A549 (cell line): ENCODE data around the gene TTC3. TPM values are rescaled to one million over a fixed set of nuclear protein-coding genes. Genes with fewer than 3 reads are reported as not detected.

ENCODE experiments used
- ATAC-seq, 2 experiments: fragments of 200-7000 bp in 1 of 2; fragments of >200 bp in 1 of 2; cut with Nextera tagmentation in 1 of 2; cut with Tn5 transposase in 1 of 2; 3 replicates each; pipeline versions ENCODE4 v1.8.0 to v1.9.1; 2018 to 2020; ENCODE audit warnings: mild to moderate bottlenecking in 1 of 2, moderate library complexity in 1 of 2
- CTCF ChIA-PET: fragments of 300-600 bp; sonication (Branson Sonifier 250); formaldehyde crosslinking; extraction: SDS; loops from one replicate; lab custom pipeline; 2021; ENCODE audit warnings: antibody characterized with exemption, inconsistent platforms; lab: Yijun Ruan, JAX
- POLR2A ChIA-PET: fragments of 350-600 bp; formaldehyde crosslinking; extraction: SDS; loops from one replicate; lab custom pipeline; 2021; ENCODE audit warnings: antibody characterized with exemption, inconsistent platforms; lab: Yijun Ruan, JAX
- DNase-seq, 2 experiments: peaks; one replicate each; pipeline versions ENCODE4 v3.0.0 to v3.0.0-alpha.2; 2011 to 2016; ENCODE audit warnings: low read depth in 1 of 2, low spot score in 1 of 2
- FAIRE-seq: peaks from 2 replicates; lab custom pipeline; 2011; peaks lifted over from hg19 to GRCh38; lab: Jason Lieb, UNC
- H3K27ac ChIP-seq, 2 experiments: fragments of >200 bp; sonication (Bioruptor Twin); formaldehyde crosslinking; 3 replicates each; pipeline ENCODE4 v1.5.1; 2016 to 2017
- H3K4me1 ChIP-seq: fragments of >200 bp; sonication (Bioruptor Twin); formaldehyde crosslinking; 3 replicates; pipeline ENCODE4 v1.6.1; 2016
- H3K4me2 ChIP-seq: fragments of >200 bp; sonication (Bioruptor Twin); formaldehyde crosslinking; 3 replicates; pipeline ENCODE4 v1.6.1; 2016
- H3K4me3 ChIP-seq: fragments of >200 bp; sonication (Bioruptor Twin); formaldehyde crosslinking; 3 replicates; pipeline ENCODE4 v1.5.1; 2016
- H3K9me3 ChIP-seq: fragments of >200 bp; sonication (Bioruptor Twin); formaldehyde crosslinking; 3 replicates; pipeline ENCODE4 v1.6.1; 2016
- CBX8 ChIP-seq: fragments of 200-600 bp; sonication (generic); IDR thresholded peaks from 2 replicates; pipeline ENCODE4 v1.6.1; 2016
- CHD4 ChIP-seq: fragments of 200-600 bp; sonication (generic); IDR thresholded peaks from 2 replicates; pipeline ENCODE4 v1.6.1; 2016; ENCODE audit warnings: antibody characterized with exemption, mild to moderate bottlenecking, borderline replicate concordance
- EHF ChIP-seq: fragments of 250-450 bp; sonication (Bioruptor Pico); IDR thresholded peaks from 2 replicates; pipeline ENCODE4 v1.5.0; 2020; ENCODE audit warnings: mild to moderate bottlenecking
- FOSB ChIP-seq: fragments of 250-450 bp; sonication (Bioruptor Pico); IDR thresholded peaks from 2 replicates; pipeline ENCODE4 v1.5.0; 2020; ENCODE audit warnings: mild to moderate bottlenecking, moderate library complexity
- HES2 ChIP-seq: fragments of >200 bp; sonication (Bioruptor Twin); formaldehyde crosslinking; IDR thresholded peaks from 2 replicates; pipeline ENCODE4 v1.6.1; 2016
- HEYL ChIP-seq: fragments of 250-450 bp; sonication (Bioruptor Pico); IDR thresholded peaks from 2 replicates; pipeline ENCODE4 v1.8.0; 2021; ENCODE audit warnings: mild to moderate bottlenecking, moderate library complexity
- HMGXB4 ChIP-seq: fragments of 250-450 bp; sonication (Bioruptor Pico); IDR thresholded peaks from 2 replicates; pipeline ENCODE4 v1.5.0; 2021; ENCODE audit warnings: mild to moderate bottlenecking, moderate library complexity, borderline replicate concordance
- HOXB13 ChIP-seq: fragments of 250-450 bp; sonication (Bioruptor Pico); IDR thresholded peaks from 2 replicates; pipeline ENCODE4 v1.5.0; 2020; ENCODE audit warnings: low read depth, mild to moderate bottlenecking, moderate library complexity
- HOXB5 ChIP-seq: fragments of 250-450 bp; sonication (Bioruptor Pico); IDR thresholded peaks from 2 replicates; pipeline ENCODE4 v1.5.0; 2020; ENCODE audit warnings: mild to moderate bottlenecking, moderate library complexity
- JUN ChIP-seq, 2 experiments: fragments of >200 bp; sonication (Bioruptor Twin); formaldehyde crosslinking; IDR thresholded peaks; 2 replicates in 1 of 2; 3 replicates in 1 of 2; pipeline ENCODE4 v1.6.1; 2016 to 2017
- JUNB ChIP-seq: fragments of >200 bp; sonication (Bioruptor Twin); formaldehyde crosslinking; IDR thresholded peaks from 2 replicates; pipeline ENCODE4 v1.6.1; 2016
- KDM1A ChIP-seq: fragments of 200-600 bp; sonication (generic); IDR thresholded peaks from 2 replicates; pipeline ENCODE4 v1.6.1; 2016; ENCODE audit warnings: low read depth, mild to moderate bottlenecking
- MAFK ChIP-seq: fragments of 450-650 bp; IDR thresholded peaks from 2 replicates; pipeline ENCODE4 v1.6.1; 2014; ENCODE audit not compliant: partially characterized antibody
- MAZ ChIP-seq: fragments of 150-350 bp; IDR thresholded peaks from 2 replicates; pipeline ENCODE4 v1.6.1; 2014; ENCODE audit warnings: antibody characterized with exemption, low read depth, low read length, borderline replicate concordance
- MYC ChIP-seq: IDR thresholded peaks from 2 replicates; pipeline ENCODE4 v1.6.1; 2012; ENCODE audit warnings: mild to moderate bottlenecking, inconsistent platforms, low read length, improper control_type of control experiment, borderline replicate concordance
- NPAS2 ChIP-seq: fragments of 250-450 bp; sonication (Bioruptor Pico); IDR thresholded peaks from 2 replicates; pipeline ENCODE4 v1.8.0; 2022; ENCODE audit warnings: mild to moderate bottlenecking, moderate library complexity, borderline replicate concordance
- POLR2AphosphoS2 ChIP-seq: conservative IDR thresholded peaks from 2 replicates; pipeline ENCODE4 v1.6.1; 2012; ENCODE audit warnings: low read length, improper control_type of control experiment, inconsistent platforms
- RAD21 ChIP-seq, 2 experiments: fragments of >200 bp in 1 of 2; sonication (Bioruptor Twin) in 1 of 2; formaldehyde crosslinking in 1 of 2; IDR thresholded peaks in 1 of 2; conservative IDR thresholded peaks in 1 of 2; 2 replicates in 1 of 2; 3 replicates in 1 of 2; pipeline ENCODE4 v1.6.1; 2012 to 2018; ENCODE audit warnings: inconsistent platforms in 1 of 2
- RARB ChIP-seq: fragments of 250-450 bp; sonication (Bioruptor Pico); IDR thresholded peaks from 2 replicates; pipeline ENCODE4 v1.8.0; 2021; ENCODE audit warnings: mild to moderate bottlenecking, moderate library complexity
- RFX5 ChIP-seq: fragments of 450-650 bp; IDR thresholded peaks from 2 replicates; pipeline ENCODE4 v1.7.1; 2014; ENCODE audit warnings: antibody characterized with exemption, mild to moderate bottlenecking, moderate library complexity
- RNF2 ChIP-seq: fragments of 200-600 bp; sonication (generic); IDR thresholded peaks from 2 replicates; pipeline ENCODE4 v1.6.1; 2016; ENCODE audit warnings: low read depth, mild to moderate bottlenecking, antibody characterized with exemption, moderate library complexity, borderline replicate concordance
- SMC3 ChIP-seq: fragments of >200 bp; sonication (Bioruptor Twin); formaldehyde crosslinking; IDR thresholded peaks from 3 replicates; pipeline ENCODE4 v1.6.1; 2018; ENCODE audit warnings: inconsistent platforms
- ZNF302 ChIP-seq: fragments of 250-450 bp; sonication (Bioruptor Pico); IDR thresholded peaks from 2 replicates; pipeline ENCODE4 v1.9.0; 2021; ENCODE audit warnings: inconsistent platforms, mild to moderate bottlenecking, moderate library complexity
- WGBS: methylation state at CpG from one replicate; pipeline ENCODE4 v1.1.6; 2017; ENCODE audit errors: missing lambda C conversion rate; 5-methylcytosine and 5-hydroxymethylcytosine counted together
- polyA plus RNA-seq, 4 experiments: library from polyadenylated mRNA; depleted of rRNA in 3 of 4; stranded (reverse); fragments of >200 nt; fragmentation: RNase III in 1 of 4; extraction: RNeasy Plus Mini Kit Qiagen cat#74134 plus additional on column Dnase treatment in 1 of 4; gene quantifications; 2 replicates in 3 of 4; 3 replicates in 1 of 4; pipeline ENCODE4 v1.2.3, GENCODE V29; 2011 to 2017
- TF ChIP-seq, protein P1 (sequence below): fragments of >200 bp; sonication (Bioruptor Twin); formaldehyde crosslinking; IDR thresholded peaks from 3 replicates; pipeline ENCODE4 v1.6.1; 2016
- TF ChIP-seq, protein P2 (sequence below): fragments of >200 bp; sonication (Bioruptor Twin); formaldehyde crosslinking; IDR thresholded peaks from 3 replicates; pipeline ENCODE4 v1.5.1; 2016

The TTC3 gene
- polyA plus RNA-seq, 2 of the 4 experiments (the other 2 are of a cell fraction): 34.2 to 62.2 TPM

- ChIA-PET POLR2A (no interaction called here), CTCF (interaction anchor here (0.6 kb wide), 1 partner anchor 14 kb away, joined by 3 read pairs; no protein-coding TSS in a partner anchor)
- H3K4me1 ChIP-seq: no peaks in the 10 kb centered on the region
- TF ChIP-seq CHD4: no peak
- TF ChIP-seq RFX5: no peak
- no peak for TF ChIP-seq CBX8
- TF ChIP-seq MYC: no peak
- no peak for TF ChIP-seq JUN (IDR thresholded peaks at IDR 0.05)
- no peak for TF ChIP-seq EHF
- TF ChIP-seq RARB (CRISPR knock-in tag): no peak
- no peak for TF ChIP-seq HOXB13
- no peak for TF ChIP-seq RAD21 (conservative IDR thresholded peaks at IDR 0.05 in 1 of 2, IDR thresholded peaks at IDR 0.05 in 1 of 2)
- TF ChIP-seq NPAS2 (CRISPR knock-in tag): no peak
- TF ChIP-seq ZNF302 (CRISPR knock-in tag): no peak
- no peak for TF ChIP-seq HMGXB4 (CRISPR knock-in tag)
- no peak for TF ChIP-seq MAFK
- no peak for TF ChIP-seq MAZ
- no peak for TF ChIP-seq POLR2AphosphoS2
- no peak overlapping the region for H3K27ac ChIP-seq
- ATAC-seq: no peak
- no peak for FAIRE-seq
- H3K4me3 ChIP-seq: no peak overlapping the region
- no peak overlapping the region for H3K4me2 ChIP-seq
- H3K9me3 ChIP-seq: no peaks in the 10 kb centered on the region
- 88% methylated on average over 6 of the region's 6 CpGs for WGBS
- no peak for DNase-seq
These were observed 170.9 kb downstream of the TTC3 start for GRCh38 chr21:37243961-37244360.

GRCh38 chr21:37244501-37245095 is 171.5 kb downstream of the TTC3 start:
- TF ChIP-seq JUN (IDR thresholded peaks at IDR 0.05) (no peak), HES2 (no peak), FOSB (CRISPR knock-in tag) (no peak), SMC3 (no peak), RNF2 (no peak)
- TF ChIP-seq, protein P1, sequence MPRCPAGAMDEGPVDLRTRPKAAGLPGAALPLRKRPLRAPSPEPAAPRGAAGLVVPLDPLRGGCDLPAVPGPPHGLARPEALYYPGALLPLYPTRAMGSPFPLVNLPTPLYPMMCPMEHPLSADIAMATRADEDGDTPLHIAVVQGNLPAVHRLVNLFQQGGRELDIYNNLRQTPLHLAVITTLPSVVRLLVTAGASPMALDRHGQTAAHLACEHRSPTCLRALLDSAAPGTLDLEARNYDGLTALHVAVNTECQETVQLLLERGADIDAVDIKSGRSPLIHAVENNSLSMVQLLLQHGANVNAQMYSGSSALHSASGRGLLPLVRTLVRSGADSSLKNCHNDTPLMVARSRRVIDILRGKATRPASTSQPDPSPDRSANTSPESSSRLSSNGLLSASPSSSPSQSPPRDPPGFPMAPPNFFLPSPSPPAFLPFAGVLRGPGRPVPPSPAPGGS: no peak
- no peak overlapping the region for H3K27ac ChIP-seq
- no peaks in the 10 kb centered on the region for H3K9me3 ChIP-seq
- no peak for ATAC-seq
- CTCF ChIA-PET: no interaction called here
- FAIRE-seq: no peak
- DNase-seq: no peak
- WGBS: 88% methylated on average over 12 of the region's 12 CpGs
- no peaks in the 10 kb centered on the region for H3K4me1 ChIP-seq
- POLR2A ChIA-PET: no interaction called here
- no peak overlapping the region for H3K4me3 ChIP-seq
- no peak overlapping the region for H3K4me2 ChIP-seq

DNA sequence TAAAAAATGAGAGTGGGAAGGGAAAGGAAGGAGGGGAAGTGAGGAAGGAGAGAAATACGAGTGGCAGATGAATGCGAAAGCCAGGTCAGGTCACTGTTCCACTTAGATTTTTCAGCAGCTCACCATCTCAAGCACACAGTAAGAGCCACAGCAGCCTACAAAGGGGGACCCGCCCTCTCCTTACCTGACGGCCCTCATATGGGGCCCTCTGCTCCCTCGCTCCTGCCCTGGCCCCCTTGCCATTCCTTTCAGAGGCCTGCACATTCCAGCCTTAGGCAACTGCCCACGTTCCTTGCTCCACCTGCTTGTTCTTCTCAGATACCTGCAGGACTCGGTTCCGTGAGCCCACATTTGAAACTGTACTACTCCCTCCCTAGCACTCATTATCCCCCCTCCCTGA is 172.1 kb downstream of the TTC3 start:
- POLR2A ChIA-PET: no interaction called here
- Histone ChIP-seq H3K4me2 (no peak overlapping the region), H3K4me1 (no peaks in the 10 kb centered on the region), H3K4me3 (no peak overlapping the region), H3K27ac (no peak overlapping the region), H3K9me3 (no peaks in the 10 kb centered on the region)
- FAIRE-seq (no peak), DNase-seq (no peak), ATAC-seq (no peak)
- CTCF ChIA-PET: no interaction called here
- TF ChIP-seq JUN (IDR thresholded peaks at IDR 0.05) (no peak), CBX8 (no peak), RARB (CRISPR knock-in tag) (no peak), HES2 (no peak), JUNB (no peak), HMGXB4 (CRISPR knock-in tag) (no peak), RNF2 (no peak), SMC3 (no peak), NPAS2 (CRISPR knock-in tag) (no peak), KDM1A (no peak), RAD21 (conservative IDR thresholded peaks at IDR 0.05 in 1 of 2, IDR thresholded peaks at IDR 0.05 in 1 of 2) (no peak), HOXB5 (no peak), HEYL (CRISPR knock-in tag) (no peak)
- TF ChIP-seq, protein P2, sequence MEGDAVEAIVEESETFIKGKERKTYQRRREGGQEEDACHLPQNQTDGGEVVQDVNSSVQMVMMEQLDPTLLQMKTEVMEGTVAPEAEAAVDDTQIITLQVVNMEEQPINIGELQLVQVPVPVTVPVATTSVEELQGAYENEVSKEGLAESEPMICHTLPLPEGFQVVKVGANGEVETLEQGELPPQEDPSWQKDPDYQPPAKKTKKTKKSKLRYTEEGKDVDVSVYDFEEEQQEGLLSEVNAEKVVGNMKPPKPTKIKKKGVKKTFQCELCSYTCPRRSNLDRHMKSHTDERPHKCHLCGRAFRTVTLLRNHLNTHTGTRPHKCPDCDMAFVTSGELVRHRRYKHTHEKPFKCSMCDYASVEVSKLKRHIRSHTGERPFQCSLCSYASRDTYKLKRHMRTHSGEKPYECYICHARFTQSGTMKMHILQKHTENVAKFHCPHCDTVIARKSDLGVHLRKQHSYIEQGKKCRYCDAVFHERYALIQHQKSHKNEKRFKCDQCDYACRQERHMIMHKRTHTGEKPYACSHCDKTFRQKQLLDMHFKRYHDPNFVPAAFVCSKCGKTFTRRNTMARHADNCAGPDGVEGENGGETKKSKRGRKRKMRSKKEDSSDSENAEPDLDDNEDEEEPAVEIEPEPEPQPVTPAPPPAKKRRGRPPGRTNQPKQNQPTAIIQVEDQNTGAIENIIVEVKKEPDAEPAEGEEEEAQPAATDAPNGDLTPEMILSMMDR: no peak
- WGBS: 85% methylated on average over 8 of the region's 8 CpGs
